Renal pelvis (tissue), 4 donors: Measurements from ENCODE around the gene CAMTA1. TPM values are rescaled to one million over a fixed set of nuclear protein-coding genes. Genes with fewer than 3 reads are reported as not detected.

Experiments
- DNase-seq: peaks from one replicate; pipeline ENCODE4 v3.0.0-alpha.2; 2013
- polyA plus RNA-seq, 3 donors: library from polyadenylated mRNA; unstranded; fragments of 120-200 nt; gene quantifications; one replicate each; pipeline ENCODE4 v1.2.1, GENCODE V29; 2013; ENCODE audit not compliant: insufficient read length in 3 of 3

Gene CAMTA1
- polyA plus RNA-seq, 3 donors: 72.3 to 83.1 (median 76.0) TPM

GRCh38 chr1:7331926-7332535 is 546.8 kb downstream of the CAMTA1 start:
- no peak for DNase-seq

DNA sequence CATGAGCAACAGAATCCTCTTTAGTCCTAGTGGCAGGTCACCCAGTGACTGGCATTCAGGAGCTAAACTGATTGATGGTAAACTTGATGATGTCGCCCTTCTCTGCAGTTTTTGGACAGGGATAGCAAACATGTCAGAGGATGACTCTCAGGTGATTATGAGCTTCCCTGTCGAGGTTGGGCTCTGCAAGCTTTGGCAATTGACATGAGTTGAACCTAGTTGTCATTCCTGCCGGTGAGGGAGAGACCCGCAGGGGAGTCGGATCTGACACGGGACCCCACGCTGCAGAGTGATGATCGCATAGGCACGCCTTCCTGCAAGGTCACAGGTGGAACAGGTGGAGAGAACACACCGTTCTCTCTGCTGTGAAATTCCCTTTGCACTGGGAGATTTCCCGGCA is 547.8 kb downstream of the CAMTA1 start:
- no peak for DNase-seq

DNA sequence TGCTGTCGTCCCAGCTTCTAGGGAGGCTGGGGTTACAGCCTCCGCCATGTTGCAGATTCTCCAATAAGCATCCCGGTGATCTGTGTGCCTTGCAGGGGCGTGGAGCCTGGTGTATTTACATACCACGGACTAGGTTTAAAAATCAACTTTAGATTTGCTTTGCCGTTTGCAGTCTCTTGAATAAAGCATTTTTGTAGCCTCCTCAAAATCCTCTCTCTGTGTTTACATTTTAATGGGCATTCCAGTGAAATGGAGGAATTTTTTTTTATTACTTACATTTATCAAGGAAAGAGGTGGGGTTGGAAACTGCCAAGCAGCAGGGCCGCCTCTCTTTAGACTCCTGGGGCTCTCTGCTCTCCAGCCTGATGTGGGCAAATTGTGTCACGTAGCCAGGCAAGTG is 548.4 kb downstream of the CAMTA1 start:
- DNase-seq: no peak

GRCh38 chr1:7334475-7335035 is 549.3 kb downstream of the CAMTA1 start:
- peak; percentile 74 for DNase-seq

DNA sequence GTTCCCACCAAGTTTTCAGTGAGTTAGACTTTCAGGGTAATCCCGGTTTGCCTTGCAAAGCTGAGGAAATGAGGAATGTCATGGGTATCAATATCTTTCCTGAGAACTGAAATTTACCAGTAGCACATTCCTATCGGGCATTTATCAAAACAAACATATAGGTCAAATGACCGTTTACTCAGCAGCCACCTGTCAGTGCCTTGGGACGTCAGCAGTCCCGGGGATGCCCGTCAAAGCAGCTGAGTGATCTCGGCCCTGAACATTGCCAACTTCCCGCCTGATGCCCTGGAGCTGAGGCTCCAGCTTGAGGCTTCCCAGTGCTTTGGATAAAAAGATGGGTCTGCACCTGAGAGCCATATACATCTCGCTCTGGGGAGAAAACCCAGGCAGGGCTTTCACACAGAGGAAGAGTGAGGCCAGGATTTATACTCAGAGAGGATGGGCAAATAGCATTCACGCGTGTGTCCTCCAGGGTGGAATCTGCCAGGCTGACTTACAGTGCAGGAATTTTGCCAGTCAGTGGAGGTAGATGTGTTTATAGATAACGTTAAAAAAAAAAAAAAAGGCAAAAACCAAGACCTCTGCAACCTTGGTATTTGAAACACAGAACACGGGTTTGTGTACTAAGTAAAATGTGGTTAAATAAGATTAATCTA is 550.1 kb downstream of the CAMTA1 start:
- DNase-seq: no peak

DNA sequence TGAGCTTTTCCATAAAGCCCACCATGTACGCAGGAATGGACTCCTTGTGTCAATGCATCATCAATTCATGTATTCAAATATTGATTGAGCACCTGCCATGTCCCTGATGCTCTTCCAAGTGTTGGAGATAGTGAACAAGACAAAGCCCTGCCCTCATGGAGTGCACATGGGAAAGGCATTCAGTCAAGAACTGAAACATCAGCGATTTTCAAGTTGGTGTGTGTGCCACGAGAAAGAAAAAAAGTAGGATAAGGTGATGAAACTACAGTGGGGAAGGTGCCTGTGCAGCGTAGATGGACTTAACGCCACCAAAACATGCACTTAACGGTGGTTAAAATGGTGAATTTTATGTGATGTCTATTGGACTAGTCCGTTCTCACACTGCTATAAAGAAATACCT is 553.2 kb downstream of the CAMTA1 start:
- DNase-seq: no peak

GRCh38 chr1:7339014-7339413 is 553.8 kb downstream of the CAMTA1 start:
- DNase-seq: no peak

DNA sequence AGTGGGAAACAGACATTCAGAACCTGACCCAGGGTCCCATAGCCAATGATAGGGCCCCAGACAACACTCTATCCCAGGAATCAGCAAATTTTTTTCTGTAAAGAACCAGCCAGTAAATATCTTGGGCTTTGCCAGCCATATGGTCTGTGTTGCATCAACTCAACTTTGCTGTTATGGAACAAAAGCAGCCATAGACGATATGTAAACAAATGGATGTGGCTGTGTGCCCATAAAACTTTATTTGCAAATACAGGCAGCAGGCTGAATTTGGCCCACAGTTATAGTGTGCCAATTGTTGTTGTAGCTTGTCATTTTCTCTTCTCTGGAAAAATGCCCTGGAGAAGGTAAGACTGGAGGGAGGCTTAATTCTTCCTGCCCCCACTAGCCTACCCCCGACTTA is 554.7 kb downstream of the CAMTA1 start:
- DNase-seq: no peak

GRCh38 chr1:7341145-7341905 is 556.1 kb downstream of the CAMTA1 start:
- no peak for DNase-seq

DNA sequence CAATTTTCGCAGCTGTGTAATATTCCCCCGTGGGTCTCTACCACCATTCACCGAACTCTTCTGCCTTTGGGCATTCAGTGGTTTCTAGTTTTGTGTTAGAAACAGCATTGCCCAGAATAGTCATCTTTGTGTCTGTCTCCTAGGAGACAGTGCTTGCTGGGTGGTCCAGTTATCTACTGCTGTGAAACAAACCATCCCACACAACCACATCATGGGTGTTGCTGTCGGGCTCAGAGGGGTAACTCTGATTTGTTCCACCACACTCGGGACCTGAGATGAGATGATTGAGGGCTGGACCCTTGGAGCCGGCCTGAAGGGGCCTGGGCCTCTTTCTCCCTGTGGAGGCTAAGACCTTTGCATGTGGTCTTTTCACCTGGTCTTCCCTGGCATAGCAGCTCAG is 558.6 kb downstream of the CAMTA1 start:
- no peak for DNase-seq

DNA sequence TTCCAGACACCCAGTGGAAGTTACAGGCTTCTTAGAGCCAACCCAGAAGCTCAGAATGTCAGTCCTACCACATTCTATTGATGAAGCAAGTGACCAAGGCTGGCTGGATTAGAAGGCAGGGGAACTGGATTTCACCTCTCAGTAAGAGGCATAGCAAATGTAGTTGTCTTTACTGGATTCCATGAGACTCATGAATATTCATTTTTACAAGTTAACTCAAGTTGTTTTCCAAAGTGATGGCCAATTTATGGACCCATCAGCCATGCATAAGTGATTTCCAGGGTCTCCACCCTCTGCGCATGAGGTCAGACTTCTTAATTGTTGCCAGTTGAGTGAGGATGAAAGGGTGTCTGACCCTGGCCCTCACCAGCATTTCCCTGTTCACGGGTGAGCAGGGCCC is 559.0 kb downstream of the CAMTA1 start:
- no peak for DNase-seq

GRCh38 chr1:7345516-7345915 is 560.3 kb downstream of the CAMTA1 start:
- no peak for DNase-seq

- DNase-seq: no peak
Measured at GRCh38 chr1:7346070-7346596, 560.9 kb downstream of the CAMTA1 start.

DNA sequence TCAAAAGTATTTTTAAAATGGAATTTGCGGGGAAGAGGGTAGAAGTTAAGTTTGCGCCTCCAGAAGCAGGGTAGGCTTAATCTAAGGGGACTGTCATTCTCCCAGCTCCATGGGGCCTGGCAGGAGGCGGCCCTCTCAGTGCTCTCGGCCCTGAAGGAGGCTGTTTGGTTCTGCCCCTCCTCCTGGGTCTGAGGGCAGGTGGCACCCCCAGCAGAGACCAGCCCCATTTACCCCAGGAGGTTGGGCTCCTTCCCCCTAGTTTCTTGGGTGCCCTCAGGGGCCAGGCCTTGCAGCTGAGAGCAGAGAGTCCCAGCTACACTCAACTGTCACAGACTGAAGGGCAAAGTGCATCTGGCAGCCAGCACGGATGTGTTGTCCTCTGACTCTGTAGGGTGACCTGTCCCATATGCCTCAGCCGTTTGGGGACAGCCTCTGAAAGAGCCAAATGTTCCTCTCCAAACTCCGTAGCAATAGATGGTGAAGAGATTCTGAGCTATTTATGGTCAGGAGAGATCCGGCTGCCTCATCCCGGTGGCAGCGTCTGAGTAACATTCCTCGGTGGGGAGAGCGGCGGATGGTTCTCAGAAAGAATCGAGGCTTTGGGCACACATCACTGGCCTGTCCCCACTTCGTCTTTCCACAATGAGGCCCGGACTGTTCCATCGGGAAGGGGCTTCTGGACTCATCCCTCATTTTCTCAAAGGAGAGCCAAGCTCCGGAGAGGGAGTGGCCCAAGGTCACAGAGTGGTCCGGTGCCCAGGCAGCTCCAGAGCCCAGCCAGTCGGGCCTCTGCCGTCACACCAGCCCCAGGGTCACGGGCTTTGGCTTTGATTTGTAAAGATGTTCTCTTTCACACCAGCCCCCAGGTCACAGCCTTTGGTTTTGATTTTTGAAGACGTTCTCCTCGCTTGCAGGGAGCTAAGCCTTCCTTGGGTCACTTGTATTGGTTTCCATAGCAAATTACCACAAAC is 561.6 kb downstream of the CAMTA1 start:
- no peak for DNase-seq

DNA sequence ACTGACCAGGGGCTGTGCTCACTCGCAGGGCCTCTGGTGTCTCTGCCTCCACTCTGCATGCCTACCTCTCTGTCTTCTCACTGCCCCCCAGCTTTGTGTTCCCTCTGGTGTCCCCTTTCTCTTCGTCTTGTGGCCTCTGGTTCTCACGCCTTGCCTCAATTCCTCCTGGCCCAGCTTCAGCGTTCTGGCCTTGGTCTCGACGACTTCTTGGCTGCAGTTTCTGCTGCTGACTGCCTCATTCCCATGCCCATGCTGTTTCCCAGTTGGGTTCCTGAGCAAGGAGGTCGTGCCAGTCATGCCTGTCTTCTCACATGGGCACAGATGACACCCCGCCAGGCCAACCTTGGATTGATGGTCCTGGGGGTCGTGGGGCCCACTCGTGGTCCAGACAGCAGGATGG is 562.8 kb downstream of the CAMTA1 start:
- no peak for DNase-seq

DNA sequence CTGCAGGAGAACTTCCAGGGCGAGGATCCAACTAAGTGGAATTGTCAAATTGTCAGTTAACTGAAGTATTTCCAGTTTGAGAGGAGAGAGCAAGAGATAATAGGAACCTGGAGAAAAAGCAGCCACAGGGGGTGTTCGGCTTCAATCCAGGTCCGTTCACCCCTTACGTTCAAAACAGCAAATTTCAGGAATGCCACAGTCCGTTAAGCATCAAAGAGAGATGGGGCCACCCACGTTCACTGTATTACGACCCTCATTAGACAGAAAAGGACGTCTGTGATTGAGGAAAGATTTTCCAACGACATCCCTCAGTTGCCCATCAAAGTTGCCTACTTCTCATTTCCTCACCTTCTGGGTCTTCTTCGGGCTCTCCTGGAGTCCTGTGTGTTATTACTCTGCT is 563.3 kb downstream of the CAMTA1 start:
- DNase-seq: no peak

DNA sequence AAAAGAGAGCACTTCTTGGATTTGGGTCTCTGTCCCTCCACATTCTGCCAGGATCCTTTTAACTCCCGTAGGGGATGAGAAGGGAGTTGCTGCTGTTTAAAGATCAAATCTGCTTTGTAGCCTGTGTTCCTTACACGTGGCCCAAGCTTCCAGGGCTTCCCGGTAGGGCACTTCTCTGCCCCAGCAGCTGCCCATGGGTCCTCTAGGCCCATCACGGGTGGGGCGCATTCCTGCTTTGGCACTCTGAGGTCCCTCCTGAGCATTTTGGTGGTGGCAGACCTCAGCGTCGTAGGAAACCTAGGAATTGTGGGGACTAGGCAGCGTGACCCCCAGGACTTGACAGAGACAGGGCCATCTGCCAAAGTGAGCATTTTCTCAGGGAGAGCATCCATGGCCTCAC is 565.5 kb downstream of the CAMTA1 start:
- DNase-seq: no peak

- DNase-seq: no peak
Measured at GRCh38 chr1:7351649-7352048, 566.4 kb downstream of the CAMTA1 start.

GRCh38 chr1:7352364-7352763 is 567.1 kb downstream of the CAMTA1 start:
- DNase-seq: no peak

GRCh38 chr1:7352974-7353373 is 567.7 kb downstream of the CAMTA1 start:
- DNase-seq: no peak

DNA sequence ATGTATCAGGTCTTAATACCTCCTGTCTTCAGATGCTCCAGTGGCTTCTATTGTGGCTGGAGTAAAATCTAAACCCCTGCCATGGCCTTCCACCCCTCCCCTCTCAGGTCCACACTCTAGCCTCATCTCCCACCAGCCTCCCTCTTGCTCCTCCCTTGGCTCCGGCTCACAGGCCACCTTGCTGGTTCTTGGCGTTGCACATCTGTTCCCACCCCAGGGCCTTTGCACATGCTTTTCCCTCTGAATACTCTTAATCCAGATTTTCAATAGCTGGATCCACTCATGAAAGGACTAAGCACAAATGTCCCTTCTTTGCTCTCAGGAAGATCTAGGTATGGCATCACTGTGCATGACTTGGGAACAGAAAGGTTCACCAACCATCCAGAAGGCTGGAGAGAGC is 570.4 kb downstream of the CAMTA1 start:
- DNase-seq: no peak

GRCh38 chr1:7356079-7356478 is 570.8 kb downstream of the CAMTA1 start:
- DNase-seq: no peak
